Epithelial cell of proximal tubule (primary cell): ENCODE measurements around the gene KNSTRN. TPM values are rescaled to one million over a fixed set of nuclear protein-coding genes. Genes with fewer than 3 reads are reported as not detected.

Experiments
- DNase-seq: peaks from one replicate; pipeline ENCODE4 v3.0.0-alpha.2; 2011; ENCODE audit warnings: low read depth
- H3K4me3 ChIP-seq: 2 replicates; pipeline ENCODE4 v1.5.1; 2011; ENCODE audit warnings: low read depth, mild to moderate bottlenecking, low read length
- total RNA-seq: library from RNA; depleted of rRNA; stranded (reverse); fragments of >200 nt; gene quantifications from 2 replicates; pipeline ENCODE4 v1.2.3, GENCODE V29; 2015
- TF ChIP-seq, protein P1 (sequence below): conservative IDR thresholded peaks from 2 replicates; pipeline ENCODE4 v1.5.1; 2012; ENCODE audit warnings: low read depth, mild to moderate bottlenecking, low read length

The KNSTRN gene
- total RNA-seq, 1 donor from 2014 or later, result 54.7 TPM

DNA sequence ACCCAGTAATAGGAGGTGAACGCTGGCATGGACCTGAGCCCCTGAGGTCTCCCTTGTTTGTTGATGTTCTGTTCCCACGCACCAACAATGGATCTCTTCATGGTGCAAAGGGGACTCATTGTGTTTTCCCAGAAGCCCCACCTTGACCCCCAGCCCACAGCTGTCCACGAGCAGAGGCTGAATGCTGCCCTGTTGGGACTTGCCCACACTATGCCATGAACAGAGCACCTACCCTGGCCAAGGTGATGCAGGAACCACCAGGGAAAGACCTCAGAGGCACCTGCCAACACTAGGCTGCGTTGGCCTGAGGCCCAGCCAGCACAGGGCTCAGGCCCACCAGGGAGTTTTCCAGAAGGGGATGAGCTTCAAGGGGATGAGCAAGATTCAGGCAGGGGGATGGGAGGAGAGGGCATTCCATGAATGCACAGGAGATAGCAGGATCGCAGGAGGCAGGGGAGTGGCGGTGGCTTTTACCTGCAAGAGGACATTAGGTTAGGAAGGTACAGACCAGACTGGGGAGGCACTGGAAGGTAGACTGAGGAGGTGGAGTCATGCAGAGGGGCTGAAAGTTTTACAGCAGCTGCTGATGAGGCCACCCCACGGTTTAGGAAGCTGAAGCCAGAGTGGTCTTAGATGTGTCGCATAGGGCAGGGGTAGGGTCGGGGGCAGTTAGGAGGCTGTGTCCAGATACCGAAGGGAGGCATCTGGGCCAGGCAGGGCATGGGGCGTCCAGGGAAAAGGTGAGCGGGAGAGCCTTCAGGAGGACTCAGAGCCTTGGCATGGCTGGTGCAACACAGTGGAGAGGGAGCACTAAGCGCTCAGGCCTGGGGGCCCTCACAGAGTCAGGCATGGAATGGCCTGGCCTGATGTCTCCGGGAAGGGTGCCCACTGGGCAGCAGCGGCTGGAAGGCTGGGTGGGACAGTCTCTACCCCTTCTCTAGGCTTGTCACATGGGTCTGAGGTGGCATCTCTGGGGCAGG, 35.7 kb upstream of the KNSTRN start:
- no peak for DNase-seq
- no peak overlapping the region for H3K4me3 ChIP-seq
- TF ChIP-seq, protein P1, sequence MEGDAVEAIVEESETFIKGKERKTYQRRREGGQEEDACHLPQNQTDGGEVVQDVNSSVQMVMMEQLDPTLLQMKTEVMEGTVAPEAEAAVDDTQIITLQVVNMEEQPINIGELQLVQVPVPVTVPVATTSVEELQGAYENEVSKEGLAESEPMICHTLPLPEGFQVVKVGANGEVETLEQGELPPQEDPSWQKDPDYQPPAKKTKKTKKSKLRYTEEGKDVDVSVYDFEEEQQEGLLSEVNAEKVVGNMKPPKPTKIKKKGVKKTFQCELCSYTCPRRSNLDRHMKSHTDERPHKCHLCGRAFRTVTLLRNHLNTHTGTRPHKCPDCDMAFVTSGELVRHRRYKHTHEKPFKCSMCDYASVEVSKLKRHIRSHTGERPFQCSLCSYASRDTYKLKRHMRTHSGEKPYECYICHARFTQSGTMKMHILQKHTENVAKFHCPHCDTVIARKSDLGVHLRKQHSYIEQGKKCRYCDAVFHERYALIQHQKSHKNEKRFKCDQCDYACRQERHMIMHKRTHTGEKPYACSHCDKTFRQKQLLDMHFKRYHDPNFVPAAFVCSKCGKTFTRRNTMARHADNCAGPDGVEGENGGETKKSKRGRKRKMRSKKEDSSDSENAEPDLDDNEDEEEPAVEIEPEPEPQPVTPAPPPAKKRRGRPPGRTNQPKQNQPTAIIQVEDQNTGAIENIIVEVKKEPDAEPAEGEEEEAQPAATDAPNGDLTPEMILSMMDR, result no peak

DNA sequence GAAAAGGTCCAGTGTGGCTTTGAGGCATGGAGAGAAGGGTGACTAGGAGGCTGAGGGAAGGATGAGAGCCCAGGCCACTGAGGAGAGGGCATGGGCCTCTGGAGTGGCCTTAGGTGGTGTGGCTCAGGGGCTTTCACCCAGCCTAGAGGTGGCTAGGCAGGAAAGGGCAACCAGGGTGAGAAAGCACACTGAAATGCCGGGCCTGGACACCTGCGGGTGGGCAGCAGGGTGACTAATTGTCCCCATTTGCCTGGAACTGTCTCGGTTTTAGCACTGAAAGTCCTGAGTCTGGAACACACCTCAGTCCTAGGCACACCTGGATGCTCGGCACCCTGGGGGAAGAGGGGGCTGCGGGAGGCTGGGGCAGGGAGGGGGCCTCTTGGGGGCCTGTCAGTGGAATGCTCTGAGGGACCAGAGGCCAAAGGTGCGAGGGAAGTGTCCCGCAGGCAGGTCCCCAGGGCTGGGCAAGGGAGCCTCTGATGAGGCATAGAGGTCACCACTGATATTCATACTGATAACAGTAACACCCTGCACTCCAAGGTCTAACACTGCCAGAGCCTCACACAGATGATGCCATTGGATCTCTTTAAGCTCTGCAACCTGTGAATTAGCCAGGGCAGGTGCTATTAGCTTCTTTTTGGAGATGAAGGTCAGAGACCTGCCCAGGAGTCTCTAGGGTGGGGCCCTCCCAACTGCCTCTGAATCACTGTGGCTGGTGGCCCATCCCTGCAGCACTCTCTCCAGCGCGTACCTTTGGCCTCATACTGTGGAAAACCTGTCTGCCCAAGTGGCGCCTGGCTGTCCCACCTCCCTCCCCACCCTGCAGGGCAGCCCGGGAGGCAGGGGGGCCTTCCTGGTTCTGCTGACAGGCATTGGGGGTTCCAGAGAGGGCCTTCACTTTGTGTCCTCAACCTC, 34.7 kb upstream of the KNSTRN start:
- DNase-seq, result no peak
- H3K4me3 ChIP-seq, result no peak overlapping the region
- TF ChIP-seq, protein P1, result no peak

DNA sequence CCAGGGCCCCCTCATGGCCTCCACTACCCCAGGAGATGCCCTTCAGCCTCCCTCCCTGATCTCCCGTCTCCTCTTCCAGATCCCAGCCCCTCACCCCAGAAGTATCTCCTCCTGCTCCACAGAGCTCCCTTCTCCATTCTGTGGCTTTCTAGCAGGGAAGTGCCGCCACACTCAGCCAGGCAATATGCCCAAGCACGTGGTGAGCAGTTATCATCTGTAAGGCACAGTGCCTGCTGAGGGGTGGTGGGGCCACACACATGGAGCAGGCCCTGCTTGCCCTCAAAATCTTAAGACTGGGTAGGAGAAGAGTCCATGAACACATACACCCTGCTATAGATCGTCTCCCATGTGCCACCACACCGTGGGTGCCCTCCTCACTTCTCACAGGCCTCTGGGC, 34.0 kb upstream of the KNSTRN start:
- no peak for DNase-seq
- TF ChIP-seq, protein P1, result no peak
- no peak overlapping the region for H3K4me3 ChIP-seq

DNA sequence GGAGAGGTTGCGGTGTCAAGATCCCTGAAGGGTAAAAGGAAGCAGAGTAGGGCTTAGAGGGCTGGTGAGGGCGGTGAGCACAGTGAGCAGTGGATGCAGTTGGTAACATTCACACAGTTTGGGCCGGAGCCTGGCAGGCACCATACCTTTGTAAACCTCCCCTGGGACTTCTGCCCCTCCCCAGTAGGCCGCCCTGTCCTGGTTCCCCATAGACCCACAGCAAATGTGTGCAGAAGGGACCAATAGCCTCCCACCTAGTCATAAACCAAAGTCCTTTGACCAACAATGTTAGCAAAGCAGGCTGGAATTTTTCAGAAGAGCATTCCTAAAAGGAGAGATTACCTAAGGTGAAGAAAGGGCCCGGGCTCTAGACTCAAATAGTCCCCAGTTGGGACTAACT, 33.4 kb upstream of the KNSTRN start:
- TF ChIP-seq, protein P1, result no peak
- no peak for DNase-seq
- no peak overlapping the region for H3K4me3 ChIP-seq

GRCh38 chr15:40352281-40352901, 30.1 kb upstream of the KNSTRN start:
- no peak for DNase-seq
- TF ChIP-seq, protein P1, result no peak
- H3K4me3 ChIP-seq, result no peak overlapping the region

DNA sequence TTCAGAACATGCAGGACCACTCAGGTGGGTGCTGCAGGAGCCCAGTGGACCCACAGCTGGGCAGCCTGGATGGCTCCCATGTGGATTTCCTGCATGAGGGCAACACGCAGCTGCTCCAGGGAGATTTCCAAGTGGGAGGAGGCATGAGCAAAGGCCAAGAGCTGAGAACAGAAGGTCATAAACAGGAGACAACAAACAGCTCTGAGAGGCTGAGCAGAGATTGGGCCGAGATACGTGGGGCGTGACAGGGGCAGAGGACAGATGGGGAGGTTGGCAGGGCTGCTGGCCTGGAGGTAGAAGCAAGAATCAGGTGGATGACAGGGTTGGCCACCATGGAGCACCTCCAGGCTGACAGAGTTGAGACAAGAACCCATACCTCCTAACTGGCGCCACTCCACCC, 28.8 kb upstream of the KNSTRN start:
- TF ChIP-seq, protein P1, result no peak
- DNase-seq, result no peak
- H3K4me3 ChIP-seq, result no peak overlapping the region
